DOHH2 (cell line): ENCODE data around the gene CHD6.

Source experiments
- H3F3A ChIP-seq: fragments of 200-600 bp; sonication (generic), shearing (Covaris generic); 2 replicates; pipeline ENCODE4 v1.6.0; 2016; ENCODE audit warnings: antibody characterized with exemption, mild to moderate bottlenecking; ENCODE audit not compliant: control insufficient read depth, insufficient read depth
- H3K27ac ChIP-seq: fragments of 200-600 bp; sonication (generic); 2 replicates; pipeline ENCODE4 v1.5.1; 2014; ENCODE audit warnings: low read depth, mild to moderate bottlenecking, low read length, moderate library complexity
- H3K27me3 ChIP-seq: fragments of 200-600 bp; sonication (generic); 2 replicates; pipeline ENCODE4 v1.6.1; 2014; ENCODE audit warnings: mild to moderate bottlenecking, low read length, mixed read lengths; ENCODE audit not compliant: control insufficient read depth
- H3K36me3 ChIP-seq: fragments of 200-600 bp; sonication (generic); 2 replicates; pipeline ENCODE4 v1.6.1; 2014; ENCODE audit warnings: mild to moderate bottlenecking, low read length, moderate library complexity, mixed read lengths; ENCODE audit not compliant: control insufficient read depth
- H3K4me1 ChIP-seq: fragments of 200-600 bp; sonication (generic); 2 replicates; pipeline ENCODE4 v1.6.1; 2014; ENCODE audit warnings: mild to moderate bottlenecking, low read length, mixed read lengths; ENCODE audit not compliant: control insufficient read depth
- H3K4me2 ChIP-seq: fragments of 200-600 bp; sonication (generic); 2 replicates; pipeline ENCODE4 v1.6.0; 2014; ENCODE audit warnings: mild to moderate bottlenecking, low read length, moderate library complexity
- H3K4me3 ChIP-seq: fragments of 200-600 bp; sonication (generic); 2 replicates; pipeline ENCODE4 v1.5.1; 2014; ENCODE audit warnings: mild to moderate bottlenecking, low read length, mixed read lengths
- H3K79me2 ChIP-seq: fragments of 200-600 bp; sonication (generic); 2 replicates; pipeline ENCODE4 v1.6.1; 2014; ENCODE audit warnings: mild to moderate bottlenecking, low read length, mixed read lengths; ENCODE audit not compliant: control insufficient read depth
- H3K9me2 ChIP-seq: fragments of 200-600 bp; sonication (generic); replicated peaks from 2 replicates; pipeline ENCODE4 v1.6.1; 2014; ENCODE audit warnings: mild to moderate bottlenecking, low read length, mixed read lengths; ENCODE audit not compliant: control insufficient read depth
- H3K9me3 ChIP-seq: fragments of 200-600 bp; sonication (generic); 2 replicates; pipeline ENCODE4 v1.6.1; 2014; ENCODE audit warnings: antibody characterized with exemption, low read length, mixed read lengths; ENCODE audit not compliant: control insufficient read depth, insufficient read depth
- H4K20me1 ChIP-seq: fragments of 200-600 bp; sonication (generic); 2 replicates; pipeline ENCODE4 v1.6.0; 2014; ENCODE audit warnings: low read depth, mild to moderate bottlenecking, antibody characterized with exemption, low read length, moderate library complexity; ENCODE audit not compliant: control insufficient read depth, insufficient read depth
- EZH2phosphoT487 ChIP-seq: fragments of 200-600 bp; sonication (generic); IDR thresholded peaks from 2 replicates; pipeline ENCODE4 v1.6.1; 2017; ENCODE audit warnings: borderline replicate concordance, mild to moderate bottlenecking, antibody characterized with exemption, low read length, moderate library complexity, mixed read lengths
- TF ChIP-seq, protein P1 (sequence below): fragments of 200-600 bp; sonication (generic); IDR thresholded peaks from one replicate; pipeline ENCODE4 v1.5.1; 2014; ENCODE audit warnings: antibody characterized with exemption, mild to moderate bottlenecking, low read depth, low read length; ENCODE audit not compliant: poor library complexity, severe bottlenecking

Gene CHD6

GRCh38 chr20:41531518-41532275, 86.5 kb downstream of the CHD6 start:
- H3K36me3 ChIP-seq = peaks cover 12% of the 10 kb centered on the region
- no peaks in the 10 kb centered on the region for H3K27me3 ChIP-seq
- no peak overlapping the region for H3K4me3 ChIP-seq
- H3K27ac ChIP-seq = no peak overlapping the region
- no peaks in the 10 kb centered on the region for H3K9me2 ChIP-seq
- H3K9me3 ChIP-seq = no peaks in the 10 kb centered on the region
- no peaks in the 10 kb centered on the region for H3K79me2 ChIP-seq
- H3K4me2 ChIP-seq = no peak overlapping the region
- TF ChIP-seq, protein P1, sequence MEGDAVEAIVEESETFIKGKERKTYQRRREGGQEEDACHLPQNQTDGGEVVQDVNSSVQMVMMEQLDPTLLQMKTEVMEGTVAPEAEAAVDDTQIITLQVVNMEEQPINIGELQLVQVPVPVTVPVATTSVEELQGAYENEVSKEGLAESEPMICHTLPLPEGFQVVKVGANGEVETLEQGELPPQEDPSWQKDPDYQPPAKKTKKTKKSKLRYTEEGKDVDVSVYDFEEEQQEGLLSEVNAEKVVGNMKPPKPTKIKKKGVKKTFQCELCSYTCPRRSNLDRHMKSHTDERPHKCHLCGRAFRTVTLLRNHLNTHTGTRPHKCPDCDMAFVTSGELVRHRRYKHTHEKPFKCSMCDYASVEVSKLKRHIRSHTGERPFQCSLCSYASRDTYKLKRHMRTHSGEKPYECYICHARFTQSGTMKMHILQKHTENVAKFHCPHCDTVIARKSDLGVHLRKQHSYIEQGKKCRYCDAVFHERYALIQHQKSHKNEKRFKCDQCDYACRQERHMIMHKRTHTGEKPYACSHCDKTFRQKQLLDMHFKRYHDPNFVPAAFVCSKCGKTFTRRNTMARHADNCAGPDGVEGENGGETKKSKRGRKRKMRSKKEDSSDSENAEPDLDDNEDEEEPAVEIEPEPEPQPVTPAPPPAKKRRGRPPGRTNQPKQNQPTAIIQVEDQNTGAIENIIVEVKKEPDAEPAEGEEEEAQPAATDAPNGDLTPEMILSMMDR = no peak
- TF ChIP-seq EZH2phosphoT487 = no peak
- H3K4me1 ChIP-seq = no peaks in the 10 kb centered on the region
- H3F3A ChIP-seq = no peaks in the 10 kb centered on the region
- H4K20me1 ChIP-seq = no peaks in the 10 kb centered on the region

DNA sequence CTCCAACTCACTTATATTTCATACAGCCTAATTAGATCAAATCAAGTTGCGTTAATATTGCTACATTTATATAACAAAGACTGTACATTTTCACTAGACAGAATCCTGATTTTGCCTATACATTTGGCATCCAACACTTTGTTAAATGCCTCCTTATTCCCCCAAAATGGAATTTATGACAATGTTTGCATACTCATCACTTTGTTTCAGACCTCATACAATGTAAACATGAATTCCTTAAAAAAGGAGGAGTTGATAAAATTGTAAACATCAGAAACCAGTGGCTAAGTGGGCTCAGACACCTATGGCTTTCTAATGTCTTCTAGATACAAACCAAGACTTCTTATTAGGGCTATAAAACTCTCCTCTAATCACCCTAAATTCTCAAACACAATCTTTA, 87.3 kb downstream of the CHD6 start:
- Histone ChIP-seq H3K4me1 (no peaks in the 10 kb centered on the region), H3K4me3 (no peak overlapping the region), H3K79me2 (no peaks in the 10 kb centered on the region), H3K4me2 (no peak overlapping the region), H3K27me3 (no peaks in the 10 kb centered on the region), H3K9me3 (no peaks in the 10 kb centered on the region), H4K20me1 (no peaks in the 10 kb centered on the region), H3F3A (no peaks in the 10 kb centered on the region), H3K27ac (no peak overlapping the region), H3K9me2 (no peaks in the 10 kb centered on the region), H3K36me3 (peaks cover 12% of the 10 kb centered on the region)
- no peak for TF ChIP-seq EZH2phosphoT487
- TF ChIP-seq, protein P1 = no peak

GRCh38 chr20:41526327-41526726, 91.8 kb downstream of the CHD6 start:
- H3K9me3 ChIP-seq = no peaks in the 10 kb centered on the region
- no peaks in the 10 kb centered on the region for H3K9me2 ChIP-seq
- H3K4me1 ChIP-seq = no peaks in the 10 kb centered on the region
- no peak overlapping the region for H3K27ac ChIP-seq
- H3K4me3 ChIP-seq = no peak overlapping the region
- H3K27me3 ChIP-seq = no peaks in the 10 kb centered on the region
- H3F3A ChIP-seq = no peaks in the 10 kb centered on the region
- no peaks in the 10 kb centered on the region for H3K79me2 ChIP-seq
- no peaks in the 10 kb centered on the region for H4K20me1 ChIP-seq
- TF ChIP-seq, protein P1 = no peak
- TF ChIP-seq EZH2phosphoT487 = no peak
- H3K4me2 ChIP-seq = no peak overlapping the region
- H3K36me3 ChIP-seq = peaks cover 4% of the 10 kb centered on the region; the same call in 1 of the 2 replicates
